Measurements from ENCODE around the gene TRMO. TPM values are rescaled to one million over a fixed set of nuclear protein-coding genes. Genes with fewer than 3 reads are reported as not detected.

Gene TRMO
- total and polyA plus RNA-seq, 2 of the 8 experiments (the other 6 are each of a cell fraction or from before 2014, with no cell fraction given), result 4.6 to 5.6 TPM

DNA sequence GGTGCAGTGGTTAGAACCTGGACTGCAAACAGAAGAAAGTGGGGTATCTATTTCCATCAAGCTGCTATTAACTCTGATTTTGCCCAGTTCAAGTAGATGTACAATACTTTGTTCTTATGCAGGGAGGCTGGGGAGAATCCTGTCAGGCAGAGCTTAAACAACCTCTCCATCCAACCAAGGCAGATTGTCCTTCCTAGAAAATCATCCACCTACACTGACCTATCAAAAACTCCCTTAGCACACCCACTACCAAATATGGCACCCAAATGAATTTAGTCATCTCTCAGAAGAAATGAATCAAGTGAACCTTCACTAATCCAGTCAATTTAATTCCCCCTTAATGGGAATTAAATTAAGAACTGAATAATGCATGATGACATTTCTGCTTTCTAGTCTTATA lies 34.0 kb upstream of the TRMO start:
- Histone ChIP-seq H2AFZ (ENCODE audit: low read length) (no peak overlapping the region), H4K91ac (replicated peaks; ENCODE audit: insufficient read length, low read length) (no peak overlapping the region), H2BK12ac (ENCODE audit: low read depth, low read length) (no peak overlapping the region), H3K4me2 (ENCODE audit: insufficient read depth in 1 of 2, low read depth in 2 of 2, low read length in 2 of 2) (no peak overlapping the region), H3K9me3 (ENCODE audit: insufficient read depth in 2 of 2, low read depth in 1 of 2, low read length in 1 of 2) (peaks cover 0 to 1% of the 10 kb centered on the region in 2 experiments; a peak in 1 of 4 replicates), H3K27ac (ENCODE audit: low read depth, low read length) (no peak overlapping the region), H3K79me2 (ENCODE audit: control insufficient read depth in 1 of 2, insufficient read depth in 2 of 2, low read length in 2 of 2) (no peaks in the 10 kb centered on the region), H2BK5ac (ENCODE audit: low read depth, low read length) (no peak overlapping the region), H2BK15ac (ENCODE audit: low read length) (no peak overlapping the region), H3K9ac (replicated peaks in 1 of 4; ENCODE audit: extremely low read depth in 1 of 4, low read depth in 3 of 4, low read length in 3 of 4) (no peak overlapping the region), H2BK20ac (ENCODE audit: low read length) (no peak overlapping the region), H3K79me1 (ENCODE audit: low read depth, low read length) (no peaks in the 10 kb centered on the region), H3K56ac (replicated peaks; ENCODE audit: insufficient read length, low read depth, low read length) (no peak overlapping the region), H2AK5ac (ENCODE audit: low read depth, low read length) (no peak overlapping the region), H3K14ac (ENCODE audit: insufficient read length) (no peak overlapping the region), H3K4me1 (replicated peaks in 1 of 4; ENCODE audit: control insufficient read depth in 3 of 4, insufficient read depth in 4 of 4, low read length in 3 of 4) (no peaks in the 10 kb centered on the region), H4K8ac (ENCODE audit: extremely low read depth, insufficient read depth, low read length) (no peak overlapping the region), H3K4me3 (ENCODE audit: extremely low read depth in 1 of 4, insufficient read depth in 2 of 4, low read depth in 3 of 4, low read length in 4 of 4) (no peak overlapping the region), H3K23ac (ENCODE audit: insufficient read length) (no peak overlapping the region), H3K18ac (ENCODE audit: extremely low read depth, low read length) (no peak overlapping the region), H4K20me1 (replicated peaks in 1 of 2; ENCODE audit: control insufficient read depth in 1 of 2, insufficient read depth in 2 of 2, low read length in 2 of 2) (no peaks in the 10 kb centered on the region), H2BK120ac (replicated peaks; ENCODE audit: low read depth, low read length) (no peak overlapping the region), H3K4ac (replicated peaks; ENCODE audit: insufficient read length, low read depth, low read length) (no peak overlapping the region), H3K27me3 (replicated peaks in 1 of 4; ENCODE audit: control insufficient read depth in 3 of 4, extremely low read depth in 1 of 4, insufficient read depth in 3 of 4, low read length in 3 of 4) (no peaks in the 10 kb centered on the region; a peak in 1 of 7 replicates), H3K23me2 (ENCODE audit: low read depth, low read length) (no peaks in the 10 kb centered on the region), H3K36me3 (ENCODE audit: control insufficient read depth in 2 of 4, insufficient read depth in 4 of 4, low read length in 3 of 4) (no peaks in the 10 kb centered on the region), H4K5ac (ENCODE audit: insufficient read length, low read depth, low read length) (no peak overlapping the region)
- CTCF ChIA-PET (ENCODE audit: partially characterized antibody), result interaction anchor here (0.9 to 2.4 kb wide), 5 partner anchors 9 to 118 kb away, joined by 3 to 8 read pairs (median 3); no protein-coding TSS in a partner anchor
- TF ChIP-seq RNF2 (IDR thresholded peaks at IDR 0.05; ENCODE audit: borderline replicate concordance, low read depth, low read length, missing control alignments, poor library complexity, severe bottlenecking) (no peak), KDM5A (IDR thresholded peaks at IDR 0.05; ENCODE audit: low read length) (no peak), MAFK (IDR thresholded peaks at IDR 0.05; ENCODE audit: low read depth, low read length) (no peak), CHD1 (IDR thresholded peaks at IDR 0.05; ENCODE audit: low read depth, low read length) (no peak), JUND (IDR thresholded peaks at IDR 0.05; ENCODE audit: low read length) (no peak), SRF (IDR thresholded peaks at IDR 0.05; ENCODE audit: low read depth, low read length) (no peak), SIX5 (IDR thresholded peaks at IDR 0.05; ENCODE audit: low read depth, low read length) (no peak)
- TF ChIP-seq, protein P1, sequence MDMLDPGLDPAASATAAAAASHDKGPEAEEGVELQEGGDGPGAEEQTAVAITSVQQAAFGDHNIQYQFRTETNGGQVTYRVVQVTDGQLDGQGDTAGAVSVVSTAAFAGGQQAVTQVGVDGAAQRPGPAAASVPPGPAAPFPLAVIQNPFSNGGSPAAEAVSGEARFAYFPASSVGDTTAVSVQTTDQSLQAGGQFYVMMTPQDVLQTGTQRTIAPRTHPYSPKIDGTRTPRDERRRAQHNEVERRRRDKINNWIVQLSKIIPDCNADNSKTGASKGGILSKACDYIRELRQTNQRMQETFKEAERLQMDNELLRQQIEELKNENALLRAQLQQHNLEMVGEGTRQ (IDR thresholded peaks at IDR 0.05; ENCODE audit: low read length), result no peak
- TF ChIP-seq, protein P2, sequence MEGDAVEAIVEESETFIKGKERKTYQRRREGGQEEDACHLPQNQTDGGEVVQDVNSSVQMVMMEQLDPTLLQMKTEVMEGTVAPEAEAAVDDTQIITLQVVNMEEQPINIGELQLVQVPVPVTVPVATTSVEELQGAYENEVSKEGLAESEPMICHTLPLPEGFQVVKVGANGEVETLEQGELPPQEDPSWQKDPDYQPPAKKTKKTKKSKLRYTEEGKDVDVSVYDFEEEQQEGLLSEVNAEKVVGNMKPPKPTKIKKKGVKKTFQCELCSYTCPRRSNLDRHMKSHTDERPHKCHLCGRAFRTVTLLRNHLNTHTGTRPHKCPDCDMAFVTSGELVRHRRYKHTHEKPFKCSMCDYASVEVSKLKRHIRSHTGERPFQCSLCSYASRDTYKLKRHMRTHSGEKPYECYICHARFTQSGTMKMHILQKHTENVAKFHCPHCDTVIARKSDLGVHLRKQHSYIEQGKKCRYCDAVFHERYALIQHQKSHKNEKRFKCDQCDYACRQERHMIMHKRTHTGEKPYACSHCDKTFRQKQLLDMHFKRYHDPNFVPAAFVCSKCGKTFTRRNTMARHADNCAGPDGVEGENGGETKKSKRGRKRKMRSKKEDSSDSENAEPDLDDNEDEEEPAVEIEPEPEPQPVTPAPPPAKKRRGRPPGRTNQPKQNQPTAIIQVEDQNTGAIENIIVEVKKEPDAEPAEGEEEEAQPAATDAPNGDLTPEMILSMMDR (IDR thresholded peaks at IDR 0.05; ENCODE audit: control extremely low read depth in 1 of 3, insufficient read depth in 1 of 3, low read depth in 1 of 3, low read length in 3 of 3), result no peak
- POLR2A ChIA-PET (ENCODE audit: partially characterized antibody), result interaction anchor here (0.6 kb wide), 1 partner anchor 50 kb away, joined by 3 read pairs; no protein-coding TSS in a partner anchor
- FAIRE-seq (no peak), DNase-seq (ENCODE audit: low read depth in 1 of 2, low spot score in 2 of 2) (no peak)

Measured in H1 (cell line).